Activated CD4-positive, CD25-positive, alpha-beta regulatory T cell treated with anti-CD3 and anti-CD28 coated beads, Interleukin-2, amount 50 U/mL, for 72 hours (primary cell): ENCODE measurements around the gene CCL4.
A peak's percentile ranks its signal among the peaks of the same experiment; 100 is the strongest.

Experiments used
- DNase-seq: peaks from one replicate; pipeline ENCODE4 v3.0.0; 2021

The CCL4 gene

GRCh38 chr17:36147601-36148000, 44.0 kb downstream of the CCL4 start:
- no peak for DNase-seq

DNA sequence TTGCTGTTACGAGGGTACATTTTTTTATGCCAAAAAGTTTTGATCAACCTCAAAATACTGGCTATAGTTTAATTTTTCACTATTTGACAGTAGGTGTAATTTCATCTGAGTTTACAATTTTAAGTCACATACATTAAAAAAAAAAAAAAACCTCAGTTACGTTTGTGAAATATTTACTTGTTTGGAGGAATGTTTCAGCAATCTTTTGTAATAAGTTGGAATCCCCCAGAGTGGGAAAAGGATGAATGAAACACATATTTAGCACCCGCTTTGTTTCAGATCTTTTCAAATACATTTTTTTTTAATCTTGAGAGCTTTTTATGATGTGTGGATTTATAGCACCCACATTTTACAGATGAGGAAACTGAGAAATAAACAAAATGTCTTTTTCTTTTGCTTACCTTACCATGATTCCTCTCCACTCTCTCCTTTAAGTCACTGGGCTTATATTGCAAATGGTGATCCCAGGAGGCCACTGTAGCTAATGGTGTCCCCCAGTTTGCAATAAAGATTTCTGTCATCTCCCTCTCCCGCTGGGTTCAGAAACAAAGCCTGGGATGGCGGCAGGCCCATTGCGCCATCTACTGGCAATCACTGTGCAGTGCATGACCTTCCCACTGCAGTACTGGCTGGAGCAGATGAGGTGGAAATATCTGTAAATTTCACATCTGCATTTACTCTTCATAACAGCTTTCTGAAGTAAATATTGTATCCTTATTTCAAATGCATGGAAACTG, 45.1 kb downstream of the CCL4 start:
- DNase-seq = peak; percentile 63

DNA sequence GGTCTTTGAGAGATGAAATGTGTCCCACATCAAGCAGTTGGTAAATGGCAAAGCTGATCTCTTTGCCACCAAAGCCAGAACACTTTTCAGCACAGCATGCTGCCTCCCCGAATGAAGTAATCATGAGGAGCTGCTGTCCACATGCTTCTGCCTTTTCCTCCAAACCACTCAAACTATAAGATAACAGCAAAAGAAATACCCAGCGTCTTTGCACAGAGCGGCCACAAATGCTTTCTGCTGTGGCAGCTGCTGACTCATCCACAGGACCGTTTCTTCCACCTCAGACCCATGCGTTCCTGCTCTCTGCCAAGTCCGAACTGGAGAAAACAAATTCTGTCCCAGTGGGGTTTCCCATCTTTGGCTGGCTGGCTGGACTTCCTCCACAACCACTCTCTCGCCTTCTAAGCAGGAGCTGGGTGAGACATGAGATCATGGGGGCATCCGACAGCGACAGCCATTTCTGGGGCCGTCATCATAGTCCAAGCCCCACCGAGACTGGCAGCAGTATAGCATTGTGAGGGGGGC, 45.7 kb downstream of the CCL4 start:
- DNase-seq = no peak

- no peak for DNase-seq
Measured at GRCh38 chr17:36151891-36152638, 48.4 kb downstream of the CCL4 start.

DNA sequence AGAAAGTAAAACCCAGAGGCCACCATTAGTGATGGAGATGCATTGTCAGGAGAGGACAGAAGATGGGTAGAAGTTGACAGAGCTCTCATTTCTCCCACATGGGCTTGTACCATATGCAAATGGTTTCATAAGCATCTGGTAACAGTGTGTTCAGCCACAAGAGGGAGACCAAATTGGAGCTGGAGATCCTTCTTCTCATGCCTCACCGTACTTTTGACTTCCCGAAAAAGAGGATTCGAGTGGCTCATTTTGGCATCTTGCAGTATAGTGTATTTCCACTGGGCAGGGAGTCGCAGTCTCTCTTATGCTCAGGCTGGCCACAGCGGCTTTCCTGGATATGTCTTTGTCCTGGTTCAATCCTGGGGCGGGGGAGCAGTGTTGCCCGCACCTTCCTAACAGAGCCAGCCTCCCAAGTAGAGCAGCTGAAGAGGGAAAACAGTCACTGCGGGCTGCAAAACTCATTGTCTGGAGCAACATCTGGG, 49.1 kb downstream of the CCL4 start:
- no peak for DNase-seq

DNA sequence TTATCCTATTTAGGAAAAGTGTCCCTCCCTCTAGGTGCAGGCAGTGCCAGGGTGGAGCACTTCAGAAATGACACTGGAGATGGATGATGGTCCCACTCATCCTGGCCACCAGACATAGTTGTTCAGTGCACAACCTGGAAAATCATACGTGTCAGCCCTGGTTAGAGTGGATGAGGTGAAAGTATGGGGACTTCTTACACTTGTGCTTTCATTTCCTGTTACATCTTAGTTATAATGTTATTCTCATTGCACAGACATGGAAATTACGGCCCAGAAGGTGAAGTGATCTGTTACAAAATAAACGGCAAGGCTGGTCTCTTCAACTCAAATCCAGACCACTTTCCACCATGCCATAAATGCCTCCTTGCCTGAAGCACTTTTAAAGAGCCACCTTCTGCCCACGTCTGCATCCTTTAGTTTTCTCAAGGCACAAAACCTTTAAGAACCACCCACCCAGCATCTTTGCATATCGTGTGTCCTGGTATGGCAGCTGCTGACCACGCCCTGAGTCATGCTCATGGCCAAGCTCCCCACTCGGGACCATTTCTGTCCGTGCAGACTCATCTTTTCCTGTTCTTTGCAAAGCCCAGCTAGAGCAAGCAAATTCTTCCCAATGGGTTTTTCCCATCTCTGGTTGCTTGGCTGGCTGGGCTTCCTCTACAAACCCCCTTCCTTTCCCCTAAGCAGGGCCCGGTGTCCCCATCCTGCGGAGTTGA, 50.4 kb downstream of the CCL4 start:
- no peak for DNase-seq
